HEK293 (cell line): ENCODE data around the gene MYADML2.
A peak's percentile ranks its signal among the peaks of the same experiment; 100 is the strongest.

ENCODE experiments used
- EGR2 ChIP-seq: fragments of 450-650 bp; formaldehyde crosslinking; IDR thresholded peaks from 2 replicates; pipeline ENCODE4 v1.5.1; 2016; ENCODE audit warnings: low read depth, missing biosample characterization, missing genetic modification characterization
- GLI2 ChIP-seq: fragments of 450-650 bp; formaldehyde crosslinking; IDR thresholded peaks from 2 replicates; pipeline ENCODE4; 2017; ENCODE audit warnings: missing biosample characterization, missing genetic modification characterization, low read depth, borderline replicate concordance
- GLI4 ChIP-seq: fragments of 450-650 bp; formaldehyde crosslinking; IDR thresholded peaks from 2 replicates; pipeline ENCODE4 v1.5.1; 2016; ENCODE audit warnings: missing biosample characterization, missing genetic modification characterization
- GLIS1 ChIP-seq: fragments of 450-650 bp; formaldehyde crosslinking; IDR thresholded peaks from 2 replicates; pipeline ENCODE4 v1.5.1; 2016; ENCODE audit warnings: missing biosample characterization, missing genetic modification characterization
- GLIS2 ChIP-seq: fragments of 450-650 bp; formaldehyde crosslinking; IDR thresholded peaks from 2 replicates; pipeline ENCODE4 v1.5.1; 2016; ENCODE audit warnings: missing biosample characterization, missing genetic modification characterization
- REPIN1 ChIP-seq: fragments of 450-650 bp; formaldehyde crosslinking; IDR thresholded peaks from 2 replicates; pipeline ENCODE4 v1.5.1; 2017; ENCODE audit warnings: missing biosample characterization, missing genetic modification characterization, low read depth
- SCRT2 ChIP-seq: fragments of 450-650 bp; formaldehyde crosslinking; IDR thresholded peaks from 2 replicates; pipeline ENCODE4 v1.5.1; 2016; ENCODE audit warnings: missing biosample characterization, missing genetic modification characterization
- WT1 ChIP-seq: fragments of 450-650 bp; formaldehyde crosslinking; IDR thresholded peaks from 2 replicates; pipeline ENCODE4 v1.5.1; 2016; ENCODE audit warnings: missing biosample characterization, missing genetic modification characterization
- ZBTB1 ChIP-seq: fragments of 450-650 bp; formaldehyde crosslinking; IDR thresholded peaks from 2 replicates; pipeline ENCODE4 v1.5.1; 2016; ENCODE audit warnings: missing biosample characterization, missing genetic modification characterization
- ZFHX2 ChIP-seq: fragments of 450-650 bp; formaldehyde crosslinking; conservative IDR thresholded peaks from 2 replicates; pipeline ENCODE4 v1.5.1; 2016; ENCODE audit warnings: missing biosample characterization, missing genetic modification characterization
- ZNF157 ChIP-seq: fragments of 450-650 bp; formaldehyde crosslinking; IDR thresholded peaks from 2 replicates; pipeline ENCODE4 v1.5.1; 2016; ENCODE audit warnings: missing biosample characterization, missing genetic modification characterization
- ZNF19 ChIP-seq: fragments of 450-650 bp; formaldehyde crosslinking; IDR thresholded peaks from 2 replicates; pipeline ENCODE4; 2016; ENCODE audit warnings: missing biosample characterization, missing genetic modification characterization, low read depth
- ZNF239 ChIP-seq: fragments of 450-650 bp; formaldehyde crosslinking; IDR thresholded peaks from 2 replicates; pipeline ENCODE4 v1.5.1; 2016; ENCODE audit warnings: missing biosample characterization, missing genetic modification characterization
- ZNF350 ChIP-seq: fragments of 450-650 bp; formaldehyde crosslinking; IDR thresholded peaks from 2 replicates; pipeline ENCODE4 v1.5.0; 2017; ENCODE audit warnings: missing biosample characterization, mild to moderate bottlenecking, missing genetic modification characterization
- ZNF37A ChIP-seq: fragments of 450-650 bp; IDR thresholded peaks from 2 replicates; pipeline ENCODE4 v1.5.1; 2018; ENCODE audit warnings: missing biosample characterization, missing genetic modification characterization
- ZNF416 ChIP-seq: fragments of 450-650 bp; formaldehyde crosslinking; IDR thresholded peaks from 2 replicates; pipeline ENCODE4 v1.5.1; 2016; ENCODE audit warnings: missing biosample characterization, missing genetic modification characterization
- ZNF621 ChIP-seq: fragments of 450-650 bp; formaldehyde crosslinking; IDR thresholded peaks from 2 replicates; pipeline ENCODE4 v1.5.1; 2017; ENCODE audit warnings: missing biosample characterization, missing genetic modification characterization
- ZNF747 ChIP-seq: fragments of 450-650 bp; formaldehyde crosslinking; IDR thresholded peaks from 2 replicates; pipeline ENCODE4 v1.5.1; 2016; ENCODE audit warnings: missing biosample characterization, missing genetic modification characterization
- ZNF768 ChIP-seq: fragments of 450-650 bp; formaldehyde crosslinking; IDR thresholded peaks from 2 replicates; pipeline ENCODE4 v1.5.1; 2018; ENCODE audit warnings: missing biosample characterization, mild to moderate bottlenecking, missing genetic modification characterization
- ZNF791 ChIP-seq: fragments of 450-650 bp; formaldehyde crosslinking; IDR thresholded peaks from 2 replicates; pipeline ENCODE4 v1.5.1; 2016; ENCODE audit warnings: missing biosample characterization, missing genetic modification characterization
- ZNF830 ChIP-seq: fragments of 450-650 bp; IDR thresholded peaks from 2 replicates; pipeline ENCODE4 v1.5.0; 2018; ENCODE audit warnings: missing biosample characterization, missing genetic modification characterization, low read depth, mild to moderate bottlenecking, moderate library complexity
- ZSCAN23 ChIP-seq: fragments of 450-650 bp; formaldehyde crosslinking; IDR thresholded peaks from 2 replicates; pipeline ENCODE4 v1.5.1; 2016; ENCODE audit warnings: missing biosample characterization, missing genetic modification characterization
- TF ChIP-seq, protein P1 (sequence below): fragments of 450-650 bp; formaldehyde crosslinking; IDR thresholded peaks from 2 replicates; pipeline ENCODE4 v1.5.1; 2016; ENCODE audit warnings: missing biosample characterization, missing genetic modification characterization
- TF ChIP-seq, protein P2 (sequence below): IDR thresholded peaks from 2 replicates; pipeline ENCODE4 v1.6.1; 2011; ENCODE audit warnings: mild to moderate bottlenecking, low read depth, low read length, borderline replicate concordance
- TF ChIP-seq, protein P3 (sequence below): fragments of 450-650 bp; formaldehyde crosslinking; IDR thresholded peaks from 2 replicates; pipeline ENCODE4 v1.5.1; 2016; ENCODE audit warnings: missing biosample characterization, missing genetic modification characterization
- TF ChIP-seq, protein P4 (sequence below): fragments of 450-650 bp; formaldehyde crosslinking; IDR thresholded peaks from 2 replicates; pipeline ENCODE4 v1.5.1; 2016; ENCODE audit warnings: missing biosample characterization, missing genetic modification characterization
- TF ChIP-seq, protein P5 (sequence below): fragments of 450-650 bp; formaldehyde crosslinking; IDR thresholded peaks from 2 replicates; pipeline ENCODE4 v1.5.1; 2017; ENCODE audit warnings: missing biosample characterization, mild to moderate bottlenecking, missing genetic modification characterization, moderate library complexity
- TF ChIP-seq, protein P6 (sequence below): fragments of 450-650 bp; formaldehyde crosslinking; IDR thresholded peaks from 2 replicates; pipeline ENCODE4 v1.5.1; 2017; ENCODE audit warnings: missing biosample characterization, missing genetic modification characterization

MYADML2 gene

DNA sequence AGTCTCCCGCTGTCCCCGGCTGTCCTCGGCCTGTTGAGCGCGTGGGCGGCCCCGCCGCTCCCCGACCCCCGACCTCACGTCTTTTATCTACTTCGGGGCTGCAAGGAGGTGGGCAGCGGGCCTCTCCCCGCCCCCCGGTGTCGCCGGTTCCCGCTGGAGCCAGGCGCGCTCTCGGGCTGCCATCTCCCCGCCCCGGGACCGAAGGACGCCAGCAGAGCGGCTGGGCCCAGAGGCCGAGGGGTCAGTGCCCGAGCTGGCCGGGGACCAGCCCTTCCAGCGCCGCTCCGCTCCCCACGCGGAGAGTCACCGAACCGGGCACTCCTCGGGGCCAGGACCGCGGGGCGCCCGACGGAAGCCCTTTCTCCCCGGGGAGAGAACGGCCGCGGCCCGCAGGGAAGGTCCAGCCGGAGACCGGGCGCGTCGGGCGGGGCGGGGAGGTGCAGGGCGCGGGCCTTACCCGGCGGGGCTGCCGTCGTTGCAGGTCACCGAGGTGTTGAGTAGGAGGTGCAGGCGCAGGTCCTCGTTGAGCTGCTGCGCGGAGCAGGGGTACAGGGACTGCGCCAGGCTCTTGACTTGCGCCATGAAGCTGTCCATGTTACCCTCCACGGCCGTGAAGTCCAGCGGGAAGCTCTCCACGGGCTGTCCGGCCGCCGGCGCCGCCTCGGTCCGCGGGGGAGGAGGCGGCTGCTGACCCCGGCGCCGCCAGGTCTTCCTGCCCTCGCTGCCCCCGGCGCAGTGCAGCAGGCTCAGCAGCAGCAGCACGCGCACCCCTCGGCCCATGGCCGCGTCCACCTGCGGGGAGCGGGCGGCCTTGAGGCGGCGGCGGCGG, 13.3 kb upstream of the MYADML2 start (continued):
- TF ChIP-seq, protein P1, sequence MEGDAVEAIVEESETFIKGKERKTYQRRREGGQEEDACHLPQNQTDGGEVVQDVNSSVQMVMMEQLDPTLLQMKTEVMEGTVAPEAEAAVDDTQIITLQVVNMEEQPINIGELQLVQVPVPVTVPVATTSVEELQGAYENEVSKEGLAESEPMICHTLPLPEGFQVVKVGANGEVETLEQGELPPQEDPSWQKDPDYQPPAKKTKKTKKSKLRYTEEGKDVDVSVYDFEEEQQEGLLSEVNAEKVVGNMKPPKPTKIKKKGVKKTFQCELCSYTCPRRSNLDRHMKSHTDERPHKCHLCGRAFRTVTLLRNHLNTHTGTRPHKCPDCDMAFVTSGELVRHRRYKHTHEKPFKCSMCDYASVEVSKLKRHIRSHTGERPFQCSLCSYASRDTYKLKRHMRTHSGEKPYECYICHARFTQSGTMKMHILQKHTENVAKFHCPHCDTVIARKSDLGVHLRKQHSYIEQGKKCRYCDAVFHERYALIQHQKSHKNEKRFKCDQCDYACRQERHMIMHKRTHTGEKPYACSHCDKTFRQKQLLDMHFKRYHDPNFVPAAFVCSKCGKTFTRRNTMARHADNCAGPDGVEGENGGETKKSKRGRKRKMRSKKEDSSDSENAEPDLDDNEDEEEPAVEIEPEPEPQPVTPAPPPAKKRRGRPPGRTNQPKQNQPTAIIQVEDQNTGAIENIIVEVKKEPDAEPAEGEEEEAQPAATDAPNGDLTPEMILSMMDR (tag by site-specific recombination), result no peak
- no peak for TF ChIP-seq ZNF621 (tag by site-specific recombination)
- TF ChIP-seq, protein P2, sequence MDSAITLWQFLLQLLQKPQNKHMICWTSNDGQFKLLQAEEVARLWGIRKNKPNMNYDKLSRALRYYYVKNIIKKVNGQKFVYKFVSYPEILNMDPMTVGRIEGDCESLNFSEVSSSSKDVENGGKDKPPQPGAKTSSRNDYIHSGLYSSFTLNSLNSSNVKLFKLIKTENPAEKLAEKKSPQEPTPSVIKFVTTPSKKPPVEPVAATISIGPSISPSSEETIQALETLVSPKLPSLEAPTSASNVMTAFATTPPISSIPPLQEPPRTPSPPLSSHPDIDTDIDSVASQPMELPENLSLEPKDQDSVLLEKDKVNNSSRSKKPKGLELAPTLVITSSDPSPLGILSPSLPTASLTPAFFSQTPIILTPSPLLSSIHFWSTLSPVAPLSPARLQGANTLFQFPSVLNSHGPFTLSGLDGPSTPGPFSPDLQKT, result no peak
- no peak for TF ChIP-seq ZBTB1 (tag by site-specific recombination)
- TF ChIP-seq, protein P3, sequence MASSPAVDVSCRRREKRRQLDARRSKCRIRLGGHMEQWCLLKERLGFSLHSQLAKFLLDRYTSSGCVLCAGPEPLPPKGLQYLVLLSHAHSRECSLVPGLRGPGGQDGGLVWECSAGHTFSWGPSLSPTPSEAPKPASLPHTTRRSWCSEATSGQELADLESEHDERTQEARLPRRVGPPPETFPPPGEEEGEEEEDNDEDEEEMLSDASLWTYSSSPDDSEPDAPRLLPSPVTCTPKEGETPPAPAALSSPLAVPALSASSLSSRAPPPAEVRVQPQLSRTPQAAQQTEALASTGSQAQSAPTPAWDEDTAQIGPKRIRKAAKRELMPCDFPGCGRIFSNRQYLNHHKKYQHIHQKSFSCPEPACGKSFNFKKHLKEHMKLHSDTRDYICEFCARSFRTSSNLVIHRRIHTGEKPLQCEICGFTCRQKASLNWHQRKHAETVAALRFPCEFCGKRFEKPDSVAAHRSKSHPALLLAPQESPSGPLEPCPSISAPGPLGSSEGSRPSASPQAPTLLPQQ (tag by site-specific recombination), result no peak
- TF ChIP-seq, protein P4, sequence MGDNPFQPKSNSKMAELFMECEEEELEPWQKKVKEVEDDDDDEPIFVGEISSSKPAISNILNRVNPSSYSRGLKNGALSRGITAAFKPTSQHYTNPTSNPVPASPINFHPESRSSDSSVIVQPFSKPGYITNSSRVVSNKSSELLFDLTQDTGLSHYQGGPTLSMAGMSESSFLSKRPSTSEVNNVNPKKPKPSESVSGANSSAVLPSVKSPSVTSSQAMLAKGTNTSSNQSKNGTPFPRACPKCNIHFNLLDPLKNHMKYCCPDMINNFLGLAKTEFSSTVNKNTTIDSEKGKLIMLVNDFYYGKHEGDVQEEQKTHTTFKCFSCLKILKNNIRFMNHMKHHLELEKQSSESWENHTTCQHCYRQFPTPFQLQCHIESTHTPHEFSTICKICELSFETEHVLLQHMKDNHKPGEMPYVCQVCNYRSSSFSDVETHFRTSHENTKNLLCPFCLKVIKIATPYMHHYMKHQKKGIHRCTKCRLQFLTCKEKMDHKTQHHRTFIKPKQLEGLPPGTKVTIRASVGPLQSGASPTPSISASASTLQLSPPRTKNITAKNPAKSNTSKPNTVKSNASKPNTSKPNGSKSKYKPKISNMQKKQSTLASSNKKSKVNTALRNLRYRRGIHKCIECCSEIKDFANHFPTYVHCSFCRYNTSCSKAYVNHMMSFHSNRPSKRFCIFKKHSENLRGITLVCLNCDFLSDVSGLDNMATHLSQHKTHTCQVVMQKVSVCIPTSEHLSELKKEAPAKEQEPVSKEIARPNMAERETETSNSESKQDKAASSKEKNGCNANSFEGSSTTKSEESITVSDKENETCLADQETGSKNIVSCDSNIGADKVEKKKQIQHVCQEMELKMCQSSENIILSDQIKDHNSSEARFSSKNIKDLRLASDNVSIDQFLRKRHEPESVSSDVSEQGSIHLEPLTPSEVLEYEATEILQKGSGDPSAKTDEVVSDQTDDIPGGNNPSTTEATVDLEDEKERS (tag by site-specific recombination), result no peak
- peak; percentile 59 for TF ChIP-seq EGR2 (tag by site-specific recombination)
- TF ChIP-seq GLI2, result no peak
- no peak for TF ChIP-seq ZNF157
- TF ChIP-seq, protein P5, sequence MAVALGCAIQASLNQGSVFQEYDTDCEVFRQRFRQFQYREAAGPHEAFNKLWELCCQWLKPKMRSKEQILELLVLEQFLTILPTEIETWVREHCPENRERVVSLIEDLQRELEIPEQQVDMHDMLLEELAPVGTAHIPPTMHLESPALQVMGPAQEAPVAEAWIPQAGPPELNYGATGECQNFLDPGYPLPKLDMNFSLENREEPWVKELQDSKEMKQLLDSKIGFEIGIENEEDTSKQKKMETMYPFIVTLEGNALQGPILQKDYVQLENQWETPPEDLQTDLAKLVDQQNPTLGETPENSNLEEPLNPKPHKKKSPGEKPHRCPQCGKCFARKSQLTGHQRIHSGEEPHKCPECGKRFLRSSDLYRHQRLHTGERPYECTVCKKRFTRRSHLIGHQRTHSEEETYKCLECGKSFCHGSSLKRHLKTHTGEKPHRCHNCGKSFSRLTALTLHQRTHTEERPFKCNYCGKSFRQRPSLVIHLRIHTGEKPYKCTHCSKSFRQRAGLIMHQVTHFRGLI (tag by site-specific recombination), result peak; percentile 37; the same call in 1 of the 2 replicates
- TF ChIP-seq REPIN1 (tag by site-specific recombination), result no peak
- TF ChIP-seq ZNF747 (tag by site-specific recombination), result no peak
- no peak for TF ChIP-seq ZNF37A (tag by site-specific recombination)
- no peak for TF ChIP-seq ZNF350 (tag by site-specific recombination)
- no peak for TF ChIP-seq ZNF768
- TF ChIP-seq GLIS2, result peak; percentile 70
- no peak for TF ChIP-seq SCRT2 (tag by site-specific recombination)
- TF ChIP-seq GLI4, result no peak
- no peak for TF ChIP-seq ZNF830
- no peak for TF ChIP-seq ZNF791 (tag by site-specific recombination)
- TF ChIP-seq, protein P6, sequence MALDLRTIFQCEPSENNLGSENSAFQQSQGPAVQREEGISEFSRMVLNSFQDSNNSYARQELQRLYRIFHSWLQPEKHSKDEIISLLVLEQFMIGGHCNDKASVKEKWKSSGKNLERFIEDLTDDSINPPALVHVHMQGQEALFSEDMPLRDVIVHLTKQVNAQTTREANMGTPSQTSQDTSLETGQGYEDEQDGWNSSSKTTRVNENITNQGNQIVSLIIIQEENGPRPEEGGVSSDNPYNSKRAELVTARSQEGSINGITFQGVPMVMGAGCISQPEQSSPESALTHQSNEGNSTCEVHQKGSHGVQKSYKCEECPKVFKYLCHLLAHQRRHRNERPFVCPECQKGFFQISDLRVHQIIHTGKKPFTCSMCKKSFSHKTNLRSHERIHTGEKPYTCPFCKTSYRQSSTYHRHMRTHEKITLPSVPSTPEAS, result no peak
- no peak for TF ChIP-seq ZNF416 (tag by site-specific recombination)
- TF ChIP-seq ZFHX2 (tag by site-specific recombination), result peak; percentile 90
- TF ChIP-seq WT1 (tag by site-specific recombination), result no peak
- no peak for TF ChIP-seq ZNF239 (tag by site-specific recombination)
- no peak for TF ChIP-seq ZSCAN23 (tag by site-specific recombination)
- TF ChIP-seq ZNF19, result no peak
- TF ChIP-seq GLIS1, result peak; percentile 63; the same call in 1 of the 2 replicates
